Raji (cell line): ENCODE results near the gene IL1RAP.

Experiments used
- POLR2A ChIP-seq: IDR thresholded peaks from 2 replicates; pipeline ENCODE4 v1.6.1; 2011; ENCODE audit warnings: low read depth, low read length, control low read depth; ENCODE audit not compliant: insufficient read depth

IL1RAP gene

GRCh38 chr3:190684776-190685175 lies 170.9 kb downstream of the IL1RAP start:
- no peak for TF ChIP-seq POLR2A

GRCh38 chr3:190686011-190686410 lies 172.1 kb downstream of the IL1RAP start:
- no peak for TF ChIP-seq POLR2A

DNA sequence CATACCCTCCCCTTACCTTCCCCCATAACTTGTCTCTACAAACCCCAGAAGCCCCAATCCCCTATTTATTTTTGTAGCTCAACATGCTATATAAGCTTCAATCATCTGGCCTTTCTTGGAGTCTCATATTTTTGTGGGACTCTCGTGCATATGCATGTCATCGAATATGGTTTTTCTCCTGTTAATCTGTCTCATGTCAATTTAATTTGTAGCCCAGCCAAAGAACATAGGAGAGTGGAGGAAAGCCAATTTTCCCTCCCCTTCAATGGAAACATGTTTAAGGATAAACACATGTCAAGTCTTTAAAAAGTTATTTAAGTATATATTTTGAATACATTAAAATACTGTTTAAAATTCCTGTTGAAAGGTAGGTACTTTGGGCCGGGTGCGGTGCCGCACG lies 176.4 kb downstream of the IL1RAP start:
- no peak for TF ChIP-seq POLR2A

GRCh38 chr3:190692256-190692655 lies 178.4 kb downstream of the IL1RAP start:
- no peak for TF ChIP-seq POLR2A

DNA sequence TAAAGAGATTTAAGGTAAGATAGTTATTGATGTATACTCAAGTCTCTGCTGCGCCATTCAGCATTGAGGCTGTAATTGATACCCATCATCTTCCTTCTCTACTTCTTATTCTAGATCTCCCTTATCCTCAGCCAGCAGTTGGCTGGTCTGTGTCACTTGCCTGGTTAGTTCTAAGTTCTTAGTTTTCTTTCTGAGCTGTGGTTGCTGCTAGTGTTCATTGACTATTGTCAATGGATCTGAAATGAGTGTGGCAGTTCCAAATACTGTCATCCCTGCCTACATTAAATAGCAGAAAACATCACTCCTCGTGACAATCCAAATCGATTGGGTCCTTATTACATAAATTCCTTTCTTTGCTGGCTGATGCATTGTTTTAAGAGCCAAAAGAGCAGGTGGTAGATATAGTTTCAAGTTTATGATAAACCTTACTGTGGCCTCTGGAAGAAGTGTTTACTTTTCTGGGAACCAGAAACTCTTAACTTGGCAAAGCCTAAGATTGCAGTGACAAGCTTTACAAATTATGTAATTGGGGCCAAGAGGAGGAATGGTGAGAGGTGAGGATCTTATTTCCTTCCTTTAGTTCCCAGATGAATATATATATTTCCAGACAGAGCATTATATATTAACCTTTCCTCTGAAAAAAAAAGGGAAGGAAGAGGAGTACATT lies 180.6 kb downstream of the IL1RAP start:
- no peak for TF ChIP-seq POLR2A

- no peak for TF ChIP-seq POLR2A
Observed at GRCh38 chr3:190695225-190695624, 181.3 kb downstream of the IL1RAP start.

- TF ChIP-seq POLR2A, result no peak
Observed at GRCh38 chr3:190695994-190696393, 182.1 kb downstream of the IL1RAP start.

- TF ChIP-seq POLR2A, result no peak
Observed at GRCh38 chr3:190696777-190697501, 183.1 kb downstream of the IL1RAP start.

GRCh38 chr3:190697502-190697830 lies 183.6 kb downstream of the IL1RAP start:
- no peak for TF ChIP-seq POLR2A

DNA sequence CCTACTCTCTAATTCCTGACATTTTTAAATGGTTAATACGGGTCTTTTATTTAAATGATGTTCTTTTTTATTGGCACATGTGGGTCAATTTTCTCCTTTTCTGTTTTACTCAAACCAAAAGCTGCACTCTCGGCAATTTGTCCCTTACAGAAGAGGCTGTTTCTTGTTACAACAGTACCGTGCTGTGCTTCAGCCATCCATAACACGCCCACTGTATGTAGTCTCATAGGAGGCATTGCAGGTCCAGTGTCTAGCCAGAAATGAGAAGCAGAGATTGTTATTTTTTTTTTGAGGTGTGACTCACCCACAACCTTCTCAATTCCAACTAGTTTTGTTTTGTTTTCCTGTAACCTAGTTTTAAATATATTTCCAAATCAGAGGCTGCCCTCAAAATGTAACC lies 184.0 kb downstream of the IL1RAP start:
- no peak for TF ChIP-seq POLR2A

DNA sequence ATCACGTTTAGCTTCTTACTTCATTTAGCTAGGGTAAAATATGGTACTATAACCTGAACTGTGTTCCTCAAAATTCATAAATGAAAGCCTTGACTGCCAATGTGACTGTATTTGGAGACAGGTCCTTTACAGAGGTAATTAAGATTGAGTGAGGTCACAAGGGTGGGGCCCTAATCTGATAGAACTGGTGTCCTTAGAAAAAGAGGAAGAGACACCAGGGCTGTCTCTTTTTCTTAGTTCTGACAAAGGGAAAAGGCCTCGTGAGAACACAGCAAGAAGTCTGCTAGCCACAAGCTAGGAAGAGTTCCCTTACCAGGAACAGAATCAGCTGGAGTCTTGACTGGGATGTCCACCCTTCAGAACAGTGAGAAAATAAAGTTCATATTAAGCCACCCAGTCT lies 185.9 kb downstream of the IL1RAP start:
- TF ChIP-seq POLR2A, result no peak

DNA sequence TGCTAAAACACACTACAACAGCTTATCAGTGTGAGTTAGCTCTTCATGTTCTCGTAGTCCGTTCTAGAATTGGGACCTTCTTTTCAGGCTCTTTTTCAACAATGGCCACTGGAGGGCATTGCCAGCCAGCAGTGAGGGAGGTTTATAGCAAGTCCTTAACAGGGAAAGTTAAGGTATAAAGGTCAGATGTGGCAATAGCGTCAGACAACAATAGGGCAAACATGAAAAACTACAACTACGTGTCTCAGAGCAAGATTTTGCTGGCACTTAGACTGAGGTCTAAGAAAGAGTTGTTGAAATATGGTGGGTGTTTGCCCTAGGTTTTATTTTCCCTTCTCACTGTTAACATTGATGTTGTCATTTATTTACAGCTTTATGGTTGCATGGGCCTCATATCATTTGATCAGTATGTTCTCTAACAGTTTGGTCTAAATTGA lies 187.2 kb downstream of the IL1RAP start:
- no peak for TF ChIP-seq POLR2A

DNA sequence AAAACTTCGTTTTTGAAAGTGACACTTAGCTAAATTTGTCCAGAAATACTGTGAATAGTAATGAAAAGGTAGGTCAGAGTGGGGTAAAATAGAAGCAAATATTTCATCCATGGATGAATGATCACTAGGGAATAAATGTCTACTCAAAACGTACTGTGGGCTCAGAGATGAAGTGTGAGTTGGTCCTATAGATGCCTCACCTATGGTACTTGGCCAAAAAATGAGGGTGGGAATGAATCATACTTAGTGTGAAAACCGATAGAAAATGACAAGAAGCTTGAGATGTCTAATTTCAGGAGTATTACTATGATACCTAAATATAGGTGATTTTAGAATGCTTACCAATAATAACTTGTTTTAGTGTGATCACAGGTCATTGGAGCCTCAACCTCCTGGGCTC lies 192.7 kb downstream of the IL1RAP start:
- no peak for TF ChIP-seq POLR2A
